ENCODE data around the gene INSM1.

DNA sequence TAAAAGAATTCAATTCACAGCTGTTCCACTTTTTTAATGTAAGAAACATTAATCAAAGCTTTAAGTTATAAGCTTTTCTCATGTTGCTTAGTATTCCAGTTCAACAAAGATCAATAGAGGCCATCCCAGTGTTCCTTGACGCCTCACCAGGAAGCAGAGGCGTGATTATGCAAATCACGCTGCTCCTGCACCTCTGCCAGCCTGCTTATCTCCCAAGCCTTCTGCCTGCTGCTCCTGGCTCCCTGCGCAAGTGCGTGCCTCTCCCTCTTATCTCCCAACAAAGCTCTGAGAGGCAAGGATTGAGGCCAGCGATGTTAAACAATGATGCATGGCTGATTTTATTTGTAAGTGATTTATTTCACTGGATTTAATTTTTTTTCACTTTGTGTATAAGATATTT, 42.8 kb downstream of the INSM1 start:
- TF ChIP-seq, protein P1, sequence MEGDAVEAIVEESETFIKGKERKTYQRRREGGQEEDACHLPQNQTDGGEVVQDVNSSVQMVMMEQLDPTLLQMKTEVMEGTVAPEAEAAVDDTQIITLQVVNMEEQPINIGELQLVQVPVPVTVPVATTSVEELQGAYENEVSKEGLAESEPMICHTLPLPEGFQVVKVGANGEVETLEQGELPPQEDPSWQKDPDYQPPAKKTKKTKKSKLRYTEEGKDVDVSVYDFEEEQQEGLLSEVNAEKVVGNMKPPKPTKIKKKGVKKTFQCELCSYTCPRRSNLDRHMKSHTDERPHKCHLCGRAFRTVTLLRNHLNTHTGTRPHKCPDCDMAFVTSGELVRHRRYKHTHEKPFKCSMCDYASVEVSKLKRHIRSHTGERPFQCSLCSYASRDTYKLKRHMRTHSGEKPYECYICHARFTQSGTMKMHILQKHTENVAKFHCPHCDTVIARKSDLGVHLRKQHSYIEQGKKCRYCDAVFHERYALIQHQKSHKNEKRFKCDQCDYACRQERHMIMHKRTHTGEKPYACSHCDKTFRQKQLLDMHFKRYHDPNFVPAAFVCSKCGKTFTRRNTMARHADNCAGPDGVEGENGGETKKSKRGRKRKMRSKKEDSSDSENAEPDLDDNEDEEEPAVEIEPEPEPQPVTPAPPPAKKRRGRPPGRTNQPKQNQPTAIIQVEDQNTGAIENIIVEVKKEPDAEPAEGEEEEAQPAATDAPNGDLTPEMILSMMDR (IDR thresholded peaks at IDR 0.05), result no peak
- TF ChIP-seq POLR2AphosphoS5 (IDR thresholded peaks at IDR 0.05) (no peak), POLR2A (IDR thresholded peaks at IDR 0.05) (no peak)

Data from sigmoid colon (tissue), 4 donors.